HFF-Myc (cell line): ENCODE data around the gene LRRK1.

Source experiments
- DNase-seq: peaks from one replicate; pipeline ENCODE4 v3.0.0-alpha.2; 2011; ENCODE audit warnings: low read depth; ENCODE audit errors: extremely low read depth
- H3K4me3 ChIP-seq: replicated peaks from 2 replicates; pipeline ENCODE4 v1.5.1; 2011; ENCODE audit warnings: low read depth, mild to moderate bottlenecking, control low read depth, low read length
- TF ChIP-seq, protein P1 (sequence below): IDR thresholded peaks from 2 replicates; pipeline ENCODE4 v1.5.1; 2012; ENCODE audit warnings: mild to moderate bottlenecking, low read depth, low read length, control low read depth; ENCODE audit errors: missing control alignments

LRRK1 gene

DNA sequence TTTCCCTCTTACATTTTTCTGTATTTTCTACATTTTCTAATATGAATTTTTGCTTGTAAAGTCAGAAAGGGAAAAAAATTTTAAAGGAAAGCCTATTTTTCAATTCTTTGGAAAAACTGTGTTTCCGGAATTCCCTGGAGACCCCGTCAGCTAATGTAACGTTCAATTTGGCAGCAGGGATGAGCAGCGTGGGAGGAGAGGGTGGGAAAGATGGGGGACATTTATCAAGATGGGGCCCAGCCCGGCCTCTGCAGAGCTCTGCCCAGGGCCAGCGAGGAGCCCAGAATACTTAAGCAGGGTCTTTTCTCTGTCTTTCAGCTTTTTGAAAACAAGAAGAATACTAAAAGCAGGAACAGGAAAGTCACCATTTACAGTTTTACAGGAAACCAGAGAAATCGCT is 129.0 kb downstream of the LRRK1 start:
- DNase-seq, result no peak
- TF ChIP-seq, protein P1, sequence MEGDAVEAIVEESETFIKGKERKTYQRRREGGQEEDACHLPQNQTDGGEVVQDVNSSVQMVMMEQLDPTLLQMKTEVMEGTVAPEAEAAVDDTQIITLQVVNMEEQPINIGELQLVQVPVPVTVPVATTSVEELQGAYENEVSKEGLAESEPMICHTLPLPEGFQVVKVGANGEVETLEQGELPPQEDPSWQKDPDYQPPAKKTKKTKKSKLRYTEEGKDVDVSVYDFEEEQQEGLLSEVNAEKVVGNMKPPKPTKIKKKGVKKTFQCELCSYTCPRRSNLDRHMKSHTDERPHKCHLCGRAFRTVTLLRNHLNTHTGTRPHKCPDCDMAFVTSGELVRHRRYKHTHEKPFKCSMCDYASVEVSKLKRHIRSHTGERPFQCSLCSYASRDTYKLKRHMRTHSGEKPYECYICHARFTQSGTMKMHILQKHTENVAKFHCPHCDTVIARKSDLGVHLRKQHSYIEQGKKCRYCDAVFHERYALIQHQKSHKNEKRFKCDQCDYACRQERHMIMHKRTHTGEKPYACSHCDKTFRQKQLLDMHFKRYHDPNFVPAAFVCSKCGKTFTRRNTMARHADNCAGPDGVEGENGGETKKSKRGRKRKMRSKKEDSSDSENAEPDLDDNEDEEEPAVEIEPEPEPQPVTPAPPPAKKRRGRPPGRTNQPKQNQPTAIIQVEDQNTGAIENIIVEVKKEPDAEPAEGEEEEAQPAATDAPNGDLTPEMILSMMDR, result no peak
- no peak overlapping the region for H3K4me3 ChIP-seq

DNA sequence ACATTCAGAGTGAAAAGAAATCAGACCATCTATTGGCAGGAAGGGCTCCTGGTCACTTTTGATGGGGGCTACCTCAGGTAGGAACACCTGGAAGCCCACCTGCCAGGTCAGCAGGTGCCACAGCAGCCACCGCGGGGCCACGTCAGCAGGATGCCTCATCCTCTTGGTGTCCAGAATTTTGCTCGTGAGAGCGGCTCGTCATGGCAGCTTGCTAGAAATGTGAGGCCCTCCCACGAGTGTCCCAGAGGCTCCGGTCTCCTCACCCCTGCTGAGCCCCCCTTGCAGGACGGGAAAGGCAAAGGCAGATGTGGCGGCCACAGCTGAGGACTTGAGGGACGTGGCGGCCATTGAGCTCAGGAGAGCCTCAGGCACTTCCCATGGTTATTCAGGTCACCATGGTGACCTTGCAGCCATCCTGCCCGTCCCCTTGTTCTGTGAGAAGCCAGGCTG is 129.4 kb downstream of the LRRK1 start:
- H3K4me3 ChIP-seq, result no peak overlapping the region
- DNase-seq, result no peak
- TF ChIP-seq, protein P1, result no peak

- H3K4me3 ChIP-seq, result no peak overlapping the region
- TF ChIP-seq, protein P1, result no peak
- DNase-seq, result no peak
Measured at GRCh38 chr15:101049282-101049681, 130.1 kb downstream of the LRRK1 start.

DNA sequence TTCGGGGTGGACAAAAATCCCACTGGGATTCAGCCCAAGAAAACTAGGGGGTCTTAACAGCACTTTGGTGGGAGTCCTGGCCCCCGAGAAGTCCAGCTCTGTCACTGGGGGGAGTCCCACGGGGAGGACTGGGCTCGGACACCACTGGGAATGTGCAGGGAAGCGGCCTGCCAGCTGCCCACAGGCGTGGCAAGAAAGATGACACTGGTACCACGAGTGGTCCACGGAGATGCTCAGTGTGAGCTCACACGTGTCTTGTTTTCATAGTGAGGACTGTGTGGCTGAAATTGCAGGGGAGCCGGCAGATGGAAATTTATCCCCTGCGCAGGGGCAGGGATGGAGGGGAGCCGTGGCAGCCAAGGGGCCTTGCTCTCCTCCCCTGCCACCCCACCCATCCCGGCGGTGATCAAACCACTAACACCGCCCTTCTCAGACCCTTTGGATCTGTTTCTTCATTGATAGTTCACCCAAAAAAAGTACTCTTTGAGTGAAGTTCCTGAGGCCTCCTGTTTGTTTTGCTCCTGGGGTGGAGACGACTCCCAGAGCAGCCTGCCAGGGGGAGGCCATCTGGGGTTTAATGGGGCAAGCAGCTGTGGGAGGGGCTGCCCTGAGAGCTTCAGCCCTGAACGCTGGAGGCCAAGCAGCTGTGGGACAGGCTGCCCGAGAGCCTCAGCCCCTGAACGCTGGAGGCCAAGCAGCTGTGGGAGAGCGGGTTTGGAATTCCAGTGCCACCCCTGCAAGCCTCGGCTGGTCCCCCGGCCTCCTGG is 130.9 kb downstream of the LRRK1 start:
- TF ChIP-seq, protein P1, result no peak
- no peak for DNase-seq
- no peak overlapping the region for H3K4me3 ChIP-seq

- no peak overlapping the region for H3K4me3 ChIP-seq
- no peak for DNase-seq
- TF ChIP-seq, protein P1, result no peak
Measured at GRCh38 chr15:101050623-101051290, 131.6 kb downstream of the LRRK1 start.

GRCh38 chr15:101051291-101052030 is 132.3 kb downstream of the LRRK1 start:
- DNase-seq, result no peak
- TF ChIP-seq, protein P1, result no peak

More at GRCh38 chr15:101051291-101052030, 132.3 kb downstream of the LRRK1 start:
- no peak overlapping the region for H3K4me3 ChIP-seq
